ENCODE results near the gene POLK.
"Not testable (repeated sequence)": the region's sequence is repeated elsewhere in the genome, so short reads cannot be mapped to it uniquely, and the experiment has no call there.

Gene POLK

DNA sequence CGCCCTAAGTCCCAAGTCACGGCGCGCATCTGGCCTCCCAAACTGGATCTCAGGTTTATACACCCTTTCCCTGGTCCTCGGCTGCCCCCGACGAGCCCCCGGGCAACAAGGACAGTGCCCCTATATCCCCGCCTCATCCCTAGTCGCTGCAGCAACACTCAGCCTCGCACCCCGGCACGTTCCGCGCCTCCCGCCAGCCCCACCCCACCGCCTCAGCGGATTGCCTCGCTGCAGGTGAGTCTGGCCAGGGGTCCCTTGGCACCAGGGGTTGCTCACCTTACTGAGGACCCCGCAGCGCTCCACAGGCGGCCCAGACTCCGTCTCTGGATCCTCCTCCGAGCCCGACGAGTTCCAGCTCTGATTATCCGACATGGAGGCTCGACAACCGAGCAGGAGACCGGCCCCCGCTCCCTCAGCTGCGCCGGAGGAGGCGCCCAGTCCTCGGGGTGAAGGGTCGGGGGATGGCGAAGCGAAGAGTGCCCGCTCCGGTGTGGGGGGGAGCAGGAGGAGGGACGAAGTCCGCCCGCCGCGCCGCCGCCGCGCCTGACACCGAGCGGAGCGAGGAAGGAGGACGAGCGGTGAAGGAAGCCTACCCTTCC, 756 bp upstream of the POLK start:
- DNase-seq, result no peak

DNA sequence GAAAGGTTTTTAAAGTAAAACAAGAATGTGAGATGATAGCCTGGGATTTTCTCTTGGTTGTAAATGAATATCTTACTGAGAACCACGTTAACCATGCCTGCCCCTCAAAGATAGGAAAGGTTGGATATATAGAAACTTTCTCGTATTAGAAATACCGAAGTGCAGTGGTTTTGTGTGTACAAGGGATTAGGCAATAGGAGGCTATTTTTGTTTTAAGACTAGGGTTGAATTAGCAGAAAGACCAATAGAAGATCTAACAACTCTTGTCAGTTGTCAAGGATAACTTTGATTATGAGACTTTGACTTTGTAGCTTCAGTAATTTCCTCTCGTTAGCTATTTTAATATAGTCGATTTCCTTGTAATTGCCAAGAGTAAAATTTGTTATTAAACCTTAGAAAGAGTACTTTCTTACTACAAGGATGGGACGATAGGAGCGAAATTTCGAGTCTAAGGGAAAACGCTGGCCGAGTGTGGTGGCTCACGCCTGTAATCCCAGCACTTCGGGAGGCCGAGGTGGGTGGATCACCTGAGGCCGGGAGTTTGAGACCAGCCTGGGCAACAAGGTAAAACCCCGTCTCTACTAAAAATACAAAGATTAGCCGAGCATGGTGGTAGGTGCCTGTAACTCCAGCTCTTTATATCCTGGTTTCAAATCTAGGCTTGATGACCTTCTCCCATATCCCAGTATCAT, 838 bp downstream of the POLK start:
- DNase-seq, result no peak

DNA sequence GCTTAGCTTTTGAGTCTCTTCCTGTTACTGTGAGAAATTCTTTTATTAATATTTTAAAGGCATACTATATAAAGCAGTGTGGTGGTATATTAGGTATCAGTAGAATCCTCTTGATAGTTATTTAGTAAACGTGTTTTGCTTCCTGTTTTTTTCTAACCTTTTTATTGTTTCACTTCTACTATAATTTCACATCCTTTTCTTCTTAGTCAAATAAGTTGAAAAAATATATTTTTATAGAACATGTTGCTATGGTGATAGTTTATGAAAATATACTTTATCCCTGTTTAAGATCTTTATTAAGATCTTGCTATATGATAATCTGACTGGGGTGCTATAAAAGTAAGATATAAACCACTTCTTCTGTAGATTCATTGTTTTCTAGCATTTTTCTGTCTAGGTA, 2.1 kb downstream of the POLK start:
- no peak for DNase-seq

DNA sequence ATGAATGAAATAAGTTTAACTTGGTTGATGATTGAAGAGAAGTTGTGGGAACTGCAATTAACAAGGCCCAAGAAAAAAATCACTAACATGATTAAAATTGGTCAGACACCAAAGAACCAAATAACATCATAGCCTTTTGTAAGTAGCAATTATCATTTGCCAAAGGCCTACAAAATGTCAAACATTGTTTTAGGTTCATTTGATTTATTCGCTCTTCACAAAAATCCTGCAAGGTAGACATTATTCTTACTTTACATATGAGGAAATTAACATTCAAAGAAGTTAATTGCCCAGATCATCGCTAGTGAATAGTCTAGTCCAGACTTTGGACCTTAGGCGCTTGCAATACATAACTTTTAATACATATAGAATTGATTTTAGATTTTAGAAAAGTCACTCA, 2.6 kb downstream of the POLK start:
- DNase-seq, result no peak

DNA sequence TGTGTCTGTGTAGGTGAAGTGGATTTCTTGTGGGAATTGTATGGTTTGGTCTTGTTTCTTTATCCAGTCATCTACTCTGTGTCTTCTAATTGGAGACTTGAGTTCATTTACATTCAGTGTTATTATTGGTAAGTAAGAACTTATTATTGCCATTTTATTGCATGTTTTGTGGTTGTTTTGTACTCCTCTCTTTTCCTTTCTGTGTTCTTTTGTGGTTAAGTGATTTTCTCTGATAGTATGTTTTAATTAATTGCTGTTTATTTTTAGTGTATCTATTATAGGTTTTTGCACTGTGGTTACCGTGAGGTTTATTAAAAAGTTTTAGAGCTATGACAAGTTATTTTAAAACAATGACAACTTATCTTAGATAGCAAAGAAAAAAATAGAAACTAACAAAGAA, 8.1 kb downstream of the POLK start:
- DNase-seq, result no peak

DNA sequence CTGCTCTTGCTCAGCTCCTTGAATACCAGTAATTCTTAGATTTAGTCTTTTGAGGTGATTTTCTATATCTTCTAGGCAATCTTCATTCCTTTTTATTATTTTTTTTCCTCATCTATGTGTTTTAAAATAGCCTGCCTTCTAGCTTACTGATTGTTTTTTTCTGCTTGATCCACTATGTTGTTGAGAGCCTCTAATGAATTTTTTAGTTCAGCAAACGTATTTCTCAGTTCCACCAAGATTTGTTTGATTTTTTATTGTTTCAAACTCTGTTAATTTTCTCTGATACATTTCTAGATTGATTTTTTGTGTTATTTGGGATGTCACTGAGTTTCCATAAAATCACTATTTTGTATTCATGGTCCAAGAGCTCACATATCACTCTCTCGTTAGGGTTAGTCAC, 9.5 kb downstream of the POLK start:
- no peak for DNase-seq

DNA sequence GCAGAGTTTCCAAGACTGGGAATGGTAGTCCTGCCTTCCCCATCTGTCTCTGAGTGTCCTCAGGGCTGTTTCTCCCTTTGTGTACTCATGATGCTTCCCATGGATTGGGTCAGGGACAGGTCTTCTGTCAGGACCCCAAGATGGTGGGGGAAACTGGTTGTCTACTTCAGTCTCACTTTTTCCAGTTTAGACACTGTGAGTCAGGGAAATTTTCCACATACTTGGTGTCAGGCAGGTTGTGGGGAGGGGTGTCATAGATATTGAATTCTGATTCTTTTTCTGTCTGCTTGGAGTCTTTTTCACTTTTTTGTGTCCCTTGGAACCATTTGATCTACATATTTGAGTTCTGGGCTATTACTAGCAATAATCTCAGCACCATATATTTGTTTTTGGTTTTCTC, 10.3 kb downstream of the POLK start:
- DNase-seq, result no peak

DNA sequence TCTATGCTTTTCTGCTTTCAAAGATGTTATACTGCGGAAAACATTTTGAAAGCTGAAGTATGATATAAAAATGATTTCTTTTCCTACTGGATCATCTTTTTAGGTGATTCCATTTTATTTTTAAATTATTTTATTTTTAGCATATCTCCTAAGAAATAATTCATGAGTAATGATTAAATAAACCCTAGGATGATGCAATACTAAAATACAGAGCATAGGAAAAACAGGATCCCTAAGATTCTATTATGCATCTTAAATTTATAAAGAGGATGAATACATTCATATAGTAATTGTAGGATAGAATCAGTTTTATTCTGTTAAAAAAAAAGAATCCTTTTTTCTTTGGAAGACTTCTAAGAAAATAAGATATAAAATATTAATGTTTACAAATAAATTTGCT, 10.9 kb downstream of the POLK start:
- no peak for DNase-seq

DNA sequence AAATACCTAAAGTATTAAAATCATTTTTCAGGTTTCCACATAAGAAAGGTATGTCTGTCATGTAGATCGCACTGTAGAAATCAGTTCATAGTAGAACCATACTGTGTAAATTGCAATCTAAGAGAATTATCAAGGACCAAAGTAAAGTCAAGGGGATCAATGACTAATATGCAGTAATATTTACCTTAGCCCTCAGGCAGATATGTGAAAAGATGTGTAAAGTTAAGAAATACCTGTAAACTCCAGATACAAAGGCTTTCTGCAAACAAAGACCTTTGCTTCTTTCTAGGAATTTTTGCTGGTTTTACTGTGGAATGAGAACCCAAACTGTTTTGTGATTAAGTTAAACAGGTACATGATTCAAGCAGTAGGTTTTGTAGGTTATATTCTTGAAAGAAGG, 11.6 kb downstream of the POLK start:
- no peak for DNase-seq

DNA sequence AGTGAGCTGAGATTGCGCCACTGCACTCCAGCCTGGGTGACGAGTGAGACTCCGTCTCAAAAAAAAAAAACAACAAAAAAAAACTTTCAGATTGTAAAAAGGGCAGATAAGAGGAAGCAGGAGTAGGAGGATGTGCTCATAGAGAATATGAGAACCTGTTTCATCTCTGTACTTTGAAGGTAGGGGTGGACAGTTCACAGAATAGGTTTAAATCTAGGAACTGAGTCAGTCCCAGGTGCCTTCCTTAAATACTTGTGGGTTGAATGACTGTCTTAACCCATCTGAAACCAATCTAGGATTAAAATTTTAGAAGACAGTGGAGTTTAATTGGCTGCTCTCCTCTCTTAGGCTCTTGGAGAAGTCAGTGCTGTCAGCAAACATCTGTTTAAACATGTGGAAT, 12.4 kb downstream of the POLK start:
- no peak for DNase-seq

DNA sequence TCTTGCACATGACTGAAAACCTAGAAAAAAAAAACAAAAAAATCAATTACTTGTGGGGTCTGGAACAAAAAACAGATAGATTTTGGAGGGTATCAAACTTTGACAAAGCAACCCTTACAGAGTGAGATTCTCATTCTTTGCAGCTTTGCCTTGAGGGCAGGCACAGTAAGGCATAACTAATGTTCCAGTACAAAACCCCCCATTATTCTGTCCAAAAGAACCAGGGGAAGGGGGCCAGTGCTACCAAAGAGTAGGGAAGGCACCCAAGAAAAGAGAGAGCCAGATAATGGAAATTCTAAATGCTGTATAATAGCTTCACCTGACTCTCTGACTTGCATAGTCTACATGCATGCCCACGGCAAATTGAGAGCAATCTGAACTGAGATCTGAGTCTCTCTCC, 12.9 kb downstream of the POLK start:
- no peak for DNase-seq

DNA sequence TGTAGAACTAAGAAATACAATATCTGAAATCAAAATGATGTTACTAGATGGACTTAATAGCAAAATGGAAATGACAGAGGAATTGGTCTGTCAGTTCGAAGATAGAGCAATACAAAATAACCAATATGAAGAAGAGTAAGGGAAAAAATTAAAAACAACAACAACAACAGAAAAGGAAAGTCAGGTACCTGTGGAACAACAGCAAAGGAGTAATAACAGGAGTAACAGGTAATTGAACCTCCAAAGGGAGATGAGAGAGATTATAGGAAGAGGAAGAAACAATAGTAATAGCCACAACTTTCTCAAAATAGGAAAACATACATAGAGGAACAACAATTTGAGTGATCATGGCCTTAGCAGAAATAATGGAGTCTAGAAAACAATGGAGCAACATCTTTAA, 13.7 kb downstream of the POLK start:
- no peak for DNase-seq

DNA sequence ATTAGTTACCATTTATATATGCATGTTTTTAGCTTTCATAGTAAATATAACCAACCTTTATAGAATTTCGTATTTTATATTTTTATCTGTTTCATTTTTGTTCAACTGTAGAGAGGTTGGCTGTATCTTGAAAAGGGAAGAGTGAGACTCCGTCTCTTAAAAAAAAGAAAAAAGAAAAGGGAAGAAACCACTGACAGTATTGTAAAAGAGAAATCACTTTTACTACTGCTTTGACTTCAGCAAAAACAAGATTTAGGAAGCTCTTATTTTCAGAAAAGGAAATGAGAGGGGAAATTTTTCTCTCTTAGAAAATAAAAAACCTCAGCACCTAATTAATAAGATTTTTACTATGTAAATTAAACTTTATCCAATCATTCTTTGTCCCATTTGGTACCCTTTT, 14.4 kb downstream of the POLK start:
- DNase-seq, result no peak

DNA sequence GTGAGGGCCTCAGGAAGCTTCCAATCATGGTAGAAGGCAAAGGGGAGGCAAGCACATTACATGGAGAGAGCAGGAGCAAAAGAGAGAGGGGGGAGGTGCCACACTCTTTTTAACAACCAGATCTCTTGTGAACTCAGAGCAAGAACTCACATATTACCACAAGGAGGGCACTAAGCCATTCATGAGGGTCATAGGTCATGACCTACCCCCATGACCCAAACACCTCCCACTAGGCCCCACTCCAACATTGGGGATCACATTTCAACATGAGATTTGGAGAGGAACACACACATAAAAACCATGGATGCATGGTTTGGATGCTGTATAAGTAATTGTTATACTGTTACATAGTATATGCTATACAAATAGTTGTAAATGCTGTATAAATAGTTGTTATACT, 17.5 kb downstream of the POLK start:
- no peak for DNase-seq

DNA sequence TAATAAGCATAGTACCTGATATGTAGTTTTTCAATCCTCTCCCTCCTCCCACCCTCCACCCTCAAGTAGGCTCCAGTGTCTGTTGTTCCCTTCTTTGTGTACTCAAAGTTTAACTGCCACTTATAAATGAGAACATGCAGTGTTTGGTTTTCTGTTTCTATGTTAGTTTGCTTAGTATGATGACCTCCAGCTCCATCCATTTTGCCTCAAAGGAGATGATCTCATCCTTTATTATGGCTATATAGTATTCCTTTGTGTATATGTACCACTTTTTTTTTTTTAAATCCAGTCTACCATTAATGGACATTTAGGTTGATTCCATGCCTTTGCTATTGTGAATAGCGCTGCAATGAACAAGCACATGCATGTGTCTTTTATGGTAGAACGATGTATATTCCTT, 20.5 kb downstream of the POLK start:
- DNase-seq, result no peak

DNA sequence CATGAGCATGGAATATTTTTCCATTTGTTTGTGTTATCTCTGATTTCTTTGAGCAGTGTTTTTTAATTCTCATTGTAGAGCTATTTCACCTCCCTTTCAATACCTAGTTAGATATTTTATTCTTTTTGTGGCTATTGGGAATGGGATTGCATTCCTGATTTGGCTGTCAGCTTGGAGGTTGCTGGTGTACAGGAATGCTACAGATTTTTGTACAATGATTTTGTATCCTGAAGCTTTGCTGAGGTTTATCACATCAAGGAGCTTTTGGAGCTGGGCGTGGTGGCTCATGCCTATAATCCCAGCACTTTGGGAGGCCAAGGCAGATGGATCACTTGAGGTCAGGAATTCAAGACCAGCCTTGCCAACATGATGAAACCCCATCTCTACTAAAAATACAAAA, 22.0 kb downstream of the POLK start:
- DNase-seq, result not testable (repeated sequence)

DNA sequence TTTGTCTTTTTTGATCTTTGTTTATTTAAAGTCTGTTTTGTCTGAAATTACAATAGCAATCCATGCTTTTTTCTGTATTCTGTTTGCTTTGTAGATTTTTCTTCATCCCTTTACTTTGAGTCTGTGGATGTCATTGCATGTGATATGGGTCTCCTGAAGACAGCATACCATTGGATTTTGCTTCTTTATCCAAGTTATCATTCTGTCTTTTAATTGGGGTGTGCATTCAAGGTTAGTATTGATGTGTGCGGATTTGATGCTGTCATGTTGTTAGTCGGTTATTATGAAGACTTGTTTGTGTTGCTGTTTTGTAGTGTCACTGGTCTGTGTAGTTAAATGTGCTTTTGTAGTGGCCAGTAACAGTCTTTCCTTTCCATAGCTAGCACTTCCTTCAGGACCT, 23.0 kb downstream of the POLK start:
- DNase-seq, result no peak

DNA sequence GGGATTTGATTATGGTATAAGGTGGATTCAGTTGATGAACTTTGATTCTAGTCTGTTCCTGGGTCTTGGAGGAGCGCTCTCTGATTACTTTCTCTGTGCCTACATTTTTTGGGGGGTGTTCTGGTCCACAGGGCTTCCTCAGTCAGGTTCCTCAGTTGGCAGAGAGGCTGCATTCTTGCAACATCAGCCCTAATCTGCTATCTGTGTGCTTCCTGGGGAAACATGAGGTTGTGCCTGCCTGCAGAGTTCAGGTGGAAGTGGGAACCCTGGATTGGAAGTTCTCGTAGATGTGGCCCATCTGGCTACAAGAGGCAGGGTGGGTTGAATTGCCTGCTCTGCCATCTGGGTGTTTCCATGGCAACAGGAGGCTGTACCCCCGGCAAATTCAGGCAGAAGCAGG, 24.5 kb downstream of the POLK start:
- no peak for DNase-seq

DNA sequence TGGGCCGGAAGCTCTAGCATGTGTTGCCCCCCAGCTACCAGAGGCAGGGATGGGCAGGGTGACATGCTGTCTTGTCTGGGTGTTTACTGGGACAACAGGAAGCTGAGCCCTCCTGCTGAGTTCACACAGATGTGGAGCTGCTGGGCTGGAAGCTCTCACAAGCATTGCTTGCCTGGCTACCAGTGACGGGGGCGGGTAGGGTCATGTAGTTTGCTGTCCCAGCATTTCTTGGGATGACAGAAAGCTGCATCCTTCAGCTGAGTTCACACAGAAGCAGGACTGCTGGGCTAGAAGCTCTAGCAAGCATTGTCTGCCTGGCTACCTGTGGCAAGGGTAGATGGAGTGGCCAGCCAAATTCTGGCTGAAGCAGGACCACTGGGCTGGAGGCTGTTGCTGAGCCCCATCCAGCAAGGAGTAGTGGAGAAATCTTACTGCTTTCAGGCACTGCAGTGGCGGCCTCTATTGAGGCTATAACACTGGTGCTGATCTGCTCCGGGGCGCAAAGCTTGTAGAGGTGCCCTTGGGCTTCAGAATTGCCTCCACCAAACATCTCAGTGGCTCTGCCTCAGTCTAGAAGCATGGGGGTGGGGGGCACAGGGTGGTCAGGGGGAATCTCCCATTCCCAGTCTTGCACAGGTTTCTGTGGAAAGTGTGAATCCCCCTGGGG, 25.1 kb downstream of the POLK start:
- no peak for DNase-seq

DNA sequence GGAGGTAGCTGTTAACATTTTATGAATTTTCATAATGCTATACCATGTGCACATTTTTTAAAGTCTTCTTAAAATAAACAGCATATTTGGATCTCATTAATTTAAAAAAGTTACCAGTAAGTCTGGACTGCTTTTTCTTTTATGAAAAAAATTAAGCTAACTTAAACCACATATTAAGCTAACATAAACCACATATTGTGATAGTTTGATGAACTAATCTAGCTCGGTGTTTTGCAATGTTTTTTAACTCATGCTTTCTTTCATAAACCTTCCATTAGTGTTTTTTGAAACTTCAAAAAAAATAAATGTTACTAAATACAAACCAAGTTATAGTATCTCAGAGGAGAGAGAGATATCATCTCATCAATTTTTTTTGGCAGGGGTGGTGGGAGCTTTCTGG, 26.5 kb downstream of the POLK start:
- DNase-seq, result no peak

DNA sequence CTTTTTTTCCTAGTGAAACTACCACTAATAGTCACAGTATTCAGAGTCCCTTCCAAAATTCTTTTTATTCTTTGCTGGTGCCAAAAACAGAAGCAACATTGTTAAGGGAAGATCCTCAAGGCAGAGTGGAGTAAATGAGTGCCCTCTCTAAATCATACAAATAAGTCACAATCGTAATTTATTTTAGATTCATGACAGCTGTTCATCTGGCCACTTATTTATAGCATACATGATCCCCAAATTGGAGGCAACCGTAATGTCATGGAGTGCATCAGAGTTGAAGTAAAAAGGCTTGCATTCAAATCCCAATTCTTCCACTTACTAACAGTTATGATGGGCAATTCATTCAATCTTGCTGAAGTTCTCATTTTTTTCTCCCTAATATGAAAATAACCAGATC, 33.4 kb downstream of the POLK start:
- no peak for DNase-seq

DNA sequence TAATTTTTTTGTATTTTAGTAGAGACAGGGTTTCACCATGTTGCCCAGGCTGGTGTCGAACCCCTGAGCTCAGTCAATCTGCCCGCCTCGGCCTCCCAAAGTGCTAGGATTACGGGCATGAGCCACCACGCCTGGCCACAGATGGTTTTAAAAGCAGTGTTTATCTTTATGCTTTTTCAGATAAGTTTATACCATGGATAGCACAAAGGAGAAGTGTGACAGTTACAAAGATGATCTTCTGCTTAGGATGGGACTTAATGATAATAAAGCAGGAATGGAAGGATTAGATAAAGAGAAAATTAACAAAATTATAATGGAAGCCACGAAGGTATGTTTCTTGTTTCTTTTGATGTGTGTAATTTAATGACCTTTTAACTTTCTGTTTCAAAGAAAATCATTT, 35.1 kb downstream of the POLK start:
- DNase-seq, result no peak

DNA sequence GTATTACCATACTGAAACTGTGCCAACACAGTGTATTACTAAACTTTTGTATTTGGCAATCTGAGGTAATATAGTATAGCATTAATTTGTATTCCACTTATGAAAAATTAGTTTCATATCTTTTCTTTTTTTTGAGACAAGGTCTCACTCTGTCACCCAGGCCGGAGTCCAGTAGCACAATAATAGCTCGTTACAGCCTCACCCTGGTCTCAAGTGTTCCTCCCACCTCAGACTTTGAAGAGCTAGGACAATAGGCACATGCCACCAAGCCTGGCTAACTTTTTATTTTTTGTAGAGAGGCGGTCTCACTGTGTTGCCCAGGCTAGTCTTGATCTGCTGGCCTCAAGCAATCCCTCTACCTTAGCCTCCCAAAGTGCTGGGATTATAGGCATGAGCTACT, 36.1 kb downstream of the POLK start:
- DNase-seq, result no peak

DNA sequence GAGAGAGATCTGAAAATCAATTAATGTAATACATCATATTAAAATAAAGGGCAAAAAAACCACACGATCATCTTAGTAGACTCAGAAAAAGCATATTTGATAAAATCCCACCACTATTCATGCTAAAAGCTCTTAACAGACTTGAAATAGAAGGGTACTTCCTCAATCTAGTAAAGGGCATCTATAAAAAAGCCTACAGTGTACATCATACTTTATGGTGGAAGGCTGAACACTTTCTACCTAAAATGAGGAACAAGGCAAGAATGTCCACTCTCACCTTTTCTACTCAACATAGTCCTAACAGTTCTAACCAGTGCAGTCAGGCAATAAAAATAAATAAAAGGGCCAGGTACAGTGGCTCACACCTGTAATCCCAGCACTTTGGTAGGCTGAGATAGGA, 38.9 kb downstream of the POLK start:
- no peak for DNase-seq

DNA sequence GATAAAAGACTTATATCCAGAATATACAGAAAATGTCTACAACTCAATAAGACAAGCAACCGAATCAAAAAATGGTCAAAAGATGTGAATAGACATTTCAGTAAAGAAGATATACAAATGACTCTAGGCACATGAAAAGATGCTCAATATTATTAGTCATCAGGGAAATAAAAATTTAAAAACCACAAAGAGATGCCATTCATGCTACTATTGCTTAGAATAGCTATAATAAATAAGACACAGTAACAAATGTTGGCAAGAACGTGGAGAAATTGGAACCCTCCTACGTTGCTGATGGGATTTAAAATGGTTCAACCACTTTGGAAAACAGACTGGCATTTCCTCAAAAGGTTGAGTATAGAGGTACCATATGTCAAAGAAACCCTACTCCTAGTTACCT, 39.8 kb downstream of the POLK start:
- DNase-seq, result no peak

Data from DMS 273 treated with DMSO at 0.1 percent for 48 hours (cell line).